NCI-H128 (cell line): ENCODE results near the gene DNAI1.
"Not testable (repeated sequence)": the region's sequence is repeated elsewhere in the genome, so short reads cannot be mapped to it uniquely, and the experiment has no call there.

Experiments
- DNase-seq: peaks from one replicate; lab custom pipeline; 2025; ENCODE audit not compliant: unreplicated experiment; lab: John Stamatoyannopoulos, UW

The DNAI1 gene

DNA sequence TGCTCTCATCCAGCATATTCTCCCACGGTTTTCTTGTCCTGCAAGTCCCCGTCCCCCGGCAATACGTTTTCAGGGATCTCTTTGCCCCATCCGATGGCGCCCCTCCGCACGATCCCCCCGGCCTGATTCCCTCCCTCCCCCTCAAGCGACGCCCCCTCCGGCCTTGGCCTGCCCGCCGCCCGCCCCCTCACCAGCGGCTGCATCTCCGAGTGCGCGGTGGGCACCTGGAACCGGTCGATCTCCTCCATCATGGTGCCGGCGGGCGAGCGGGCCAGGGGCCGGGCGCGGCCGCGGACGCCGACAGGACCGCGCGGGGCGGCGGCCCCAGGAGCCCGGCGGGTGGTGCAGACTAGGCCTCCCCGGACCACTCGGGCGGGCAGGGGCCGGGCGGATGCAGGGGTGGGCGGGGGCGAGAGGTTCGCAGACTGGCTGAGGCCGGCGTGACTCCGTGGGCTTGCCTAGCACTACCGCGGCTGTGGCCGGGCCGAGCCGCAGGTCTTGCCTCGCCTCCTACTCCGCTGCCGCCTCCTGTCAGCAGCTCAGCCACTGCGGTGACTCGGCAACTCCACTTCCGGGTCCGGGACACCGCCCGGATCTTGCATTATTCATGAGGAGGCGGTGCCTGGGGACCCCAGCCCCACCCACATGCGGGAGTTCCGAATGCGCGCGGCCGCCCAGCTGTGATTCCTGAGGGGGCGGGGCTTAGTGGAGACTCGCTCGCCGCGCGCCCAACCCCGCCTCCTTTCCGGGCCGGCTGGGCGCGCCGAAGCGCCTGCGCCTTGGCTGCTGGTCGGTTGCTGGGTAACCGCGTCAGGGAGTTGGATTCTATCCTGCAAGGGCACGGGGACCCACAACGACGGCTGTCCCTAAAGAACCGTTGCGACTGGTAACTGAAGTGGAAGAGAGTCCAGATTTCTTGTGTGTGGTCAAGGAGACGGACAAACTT, at the start of gene DNAI1, which contains the start of gene FAM219A:
TSS of gene DNAI1 (plus strand) at position 793 of the 946 bp plus-strand sequence. CDS start 201 bp downstream, outside the sequence.
TSS of gene FAM219A (minus strand) at position 558 of the 946 bp plus-strand sequence. CDS start at position 251, 307 bp downstream.
- peak; percentile 97 for DNase-seq

DNA sequence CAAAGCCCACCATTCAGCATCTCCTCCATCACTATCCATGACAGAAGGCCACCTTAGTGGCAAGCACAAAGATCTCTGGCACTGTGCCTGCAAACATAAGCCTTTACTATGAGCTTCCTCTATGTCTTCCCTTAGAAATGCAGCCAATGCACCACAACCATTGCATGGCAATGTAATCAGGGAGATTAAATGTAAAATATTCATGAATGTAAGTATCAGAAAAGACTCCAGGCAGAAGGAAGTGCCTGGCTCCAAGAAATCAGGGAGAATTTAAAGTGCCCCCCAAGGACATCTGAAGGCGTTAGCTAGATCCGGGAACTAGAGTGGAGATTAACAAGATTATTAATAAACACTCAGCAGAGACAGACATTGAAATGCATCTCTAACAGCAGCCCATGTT, 49.5 kb upstream of the DNAI1 start:
- no peak for DNase-seq

DNA sequence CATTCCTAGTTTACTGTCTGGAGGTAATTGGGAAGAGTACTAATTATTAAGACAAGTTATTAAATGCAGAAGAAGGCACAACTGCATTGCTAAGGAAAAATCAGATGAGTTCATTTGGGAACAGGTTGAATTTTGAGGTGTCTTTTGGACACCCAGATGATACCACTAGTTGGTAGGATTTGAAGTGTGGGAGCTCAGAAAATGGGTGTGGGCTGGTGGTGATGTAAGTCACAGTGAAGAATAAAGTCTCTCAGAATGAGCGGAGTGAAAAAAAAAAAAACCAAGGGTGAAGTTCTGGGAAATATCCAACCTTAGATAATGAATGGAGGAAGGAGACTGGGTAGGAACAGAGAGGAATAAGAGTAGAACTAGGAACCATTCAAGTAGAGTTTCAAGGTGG, 46.3 kb upstream of the DNAI1 start:
- DNase-seq, result no peak

DNA sequence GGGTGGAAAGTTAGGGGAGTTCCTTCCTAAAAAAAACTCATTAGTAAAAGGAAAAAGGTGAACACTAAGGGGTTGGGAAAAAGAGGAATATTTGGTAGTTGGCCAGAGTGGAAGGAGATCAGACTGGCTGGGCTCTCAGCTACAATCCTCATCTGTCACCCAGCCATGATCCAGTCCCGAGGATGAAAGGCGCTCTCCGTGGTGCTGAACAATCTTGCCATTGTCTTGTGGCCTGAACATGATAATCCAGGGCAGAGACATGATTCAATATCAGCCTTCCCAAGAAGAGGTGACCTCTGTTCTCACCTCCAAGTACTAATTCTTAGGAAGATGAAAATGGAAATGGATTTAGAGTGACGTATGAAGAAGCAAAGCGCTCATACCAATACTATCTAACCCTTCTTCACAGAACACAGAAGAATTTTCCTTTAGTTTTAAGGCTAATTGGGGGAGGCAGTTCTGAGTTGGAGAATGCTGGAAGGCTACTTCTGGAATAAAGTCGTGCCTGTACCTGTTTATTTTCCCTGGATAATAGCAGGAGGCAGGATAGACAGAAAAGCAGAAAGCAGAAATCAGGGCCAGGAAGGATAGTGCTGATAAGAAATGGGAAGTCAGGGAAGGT, 45.3 kb upstream of the DNAI1 start:
- DNase-seq, result no peak

DNA sequence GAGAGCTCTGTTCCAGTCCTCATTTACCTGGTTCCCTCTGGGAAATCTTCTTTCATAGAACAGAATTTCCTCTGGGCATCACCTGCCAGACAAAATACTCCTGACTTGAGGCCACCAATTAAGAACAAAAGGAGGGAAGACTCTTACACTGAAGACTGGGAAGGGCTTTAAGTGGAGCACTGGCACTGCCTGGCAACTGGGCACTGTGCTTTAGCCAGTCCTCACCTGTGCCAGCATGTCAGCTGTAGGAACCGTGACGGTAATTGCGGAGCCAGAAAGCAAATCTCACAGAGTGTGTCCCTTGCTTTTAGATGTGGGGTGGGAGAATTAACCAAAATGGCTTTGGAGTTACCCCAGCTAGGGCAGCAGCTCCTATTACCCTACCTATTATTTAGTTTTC, 40.9 kb upstream of the DNAI1 start:
- peak; percentile 72 for DNase-seq

DNA sequence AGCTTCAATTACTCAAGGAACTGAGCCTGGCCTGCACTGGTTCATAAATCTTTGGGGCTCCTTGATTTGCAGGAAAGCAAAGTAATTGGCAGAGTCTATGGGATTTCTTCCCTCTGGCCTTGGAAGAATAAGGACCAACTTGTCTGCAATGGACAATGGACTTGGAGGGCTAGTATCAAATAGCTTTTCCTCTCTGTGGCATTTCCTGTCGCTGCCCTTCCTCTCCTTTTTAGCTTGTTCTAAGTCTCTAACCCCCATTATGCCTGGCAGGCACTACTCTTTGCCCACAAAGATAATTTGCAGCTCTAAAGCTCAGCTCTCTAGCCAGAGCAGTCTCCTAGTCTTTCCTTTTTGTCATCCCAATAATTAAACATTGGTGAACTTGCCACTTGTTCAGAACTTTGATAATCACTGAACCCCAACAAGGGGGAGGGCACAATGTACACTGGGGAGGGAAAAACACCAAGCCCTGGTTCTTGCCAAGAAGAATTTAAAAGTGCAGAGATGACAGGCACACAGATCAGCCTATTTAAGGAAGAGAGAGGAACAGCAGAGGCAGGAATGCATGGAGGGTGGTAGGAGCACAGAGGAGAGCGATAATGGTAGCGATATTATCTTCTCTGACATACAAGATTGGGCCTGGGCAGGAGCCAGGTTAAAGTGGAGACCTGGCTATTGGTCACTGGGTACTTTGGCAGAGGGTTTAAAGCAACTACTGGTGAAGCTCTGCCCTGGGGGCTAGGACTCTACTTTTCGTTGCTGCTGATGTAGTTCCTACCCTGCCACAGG, 38.7 kb upstream of the DNAI1 start:
- DNase-seq, result no peak

DNA sequence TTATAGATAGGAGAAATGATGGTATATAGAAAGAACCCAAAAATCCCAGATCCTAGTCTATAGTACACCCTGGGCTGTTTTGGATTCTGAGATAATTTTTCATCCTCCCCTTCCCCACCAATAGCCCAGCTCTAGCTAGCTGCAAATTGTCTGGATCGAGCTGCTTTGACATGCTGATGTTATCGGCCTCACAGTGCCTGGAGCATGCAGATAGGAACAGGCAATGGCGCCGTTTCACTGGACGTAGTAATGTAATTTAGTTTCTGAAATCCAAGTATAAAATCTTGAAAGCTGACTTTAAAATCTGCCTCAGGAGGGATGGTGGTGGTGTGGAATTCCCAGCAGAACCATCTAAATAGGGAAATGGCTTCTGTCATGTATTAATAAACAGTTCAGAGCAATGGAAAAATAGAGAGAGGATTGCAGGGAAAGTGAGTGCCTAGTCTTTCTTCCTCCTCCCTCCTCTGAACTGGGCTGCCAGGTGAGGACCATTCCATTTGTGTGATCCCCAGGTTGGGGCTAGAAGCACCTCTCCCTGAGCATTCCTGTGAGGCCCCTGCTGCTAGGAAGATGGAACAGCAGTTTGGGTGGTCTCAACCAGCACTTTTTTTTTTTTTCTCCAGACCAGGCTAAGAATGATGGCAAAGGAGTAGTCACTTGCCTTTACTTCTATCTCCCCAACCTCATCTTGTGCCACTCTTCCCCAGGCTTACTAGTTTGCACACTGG, 32.1 kb upstream of the DNAI1 start:
- DNase-seq, result no peak

DNA sequence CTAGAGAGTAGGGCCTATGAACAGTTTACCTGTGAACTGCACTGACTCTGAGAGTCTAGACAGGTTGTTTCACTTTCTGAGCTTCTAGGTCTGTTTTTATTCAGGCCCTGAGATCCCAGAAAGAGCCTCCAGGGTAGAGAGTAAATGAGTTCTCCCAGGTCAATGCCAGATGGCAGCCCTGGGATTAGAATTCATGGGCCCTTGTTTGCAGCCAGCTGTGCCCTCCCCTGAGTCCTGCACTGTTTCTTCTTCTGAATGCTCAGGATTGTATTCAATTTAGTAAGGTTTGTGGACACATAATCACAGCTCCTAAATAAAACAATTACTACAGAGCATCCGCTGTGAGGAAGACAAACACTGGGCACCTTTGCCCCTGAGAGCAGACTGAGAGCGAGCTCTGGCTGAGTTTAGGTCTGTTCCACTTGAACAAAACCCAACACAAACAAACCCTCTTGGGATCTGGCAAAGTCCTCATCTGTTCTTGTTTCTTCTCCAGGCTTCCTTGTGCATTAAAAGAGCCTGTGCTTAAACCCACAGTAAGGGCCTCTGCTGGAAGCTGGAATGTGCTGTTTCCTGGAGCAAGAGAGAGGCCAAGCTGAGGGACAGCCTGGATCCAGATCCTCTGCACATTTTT, 30.2 kb upstream of the DNAI1 start:
- no peak for DNase-seq

DNA sequence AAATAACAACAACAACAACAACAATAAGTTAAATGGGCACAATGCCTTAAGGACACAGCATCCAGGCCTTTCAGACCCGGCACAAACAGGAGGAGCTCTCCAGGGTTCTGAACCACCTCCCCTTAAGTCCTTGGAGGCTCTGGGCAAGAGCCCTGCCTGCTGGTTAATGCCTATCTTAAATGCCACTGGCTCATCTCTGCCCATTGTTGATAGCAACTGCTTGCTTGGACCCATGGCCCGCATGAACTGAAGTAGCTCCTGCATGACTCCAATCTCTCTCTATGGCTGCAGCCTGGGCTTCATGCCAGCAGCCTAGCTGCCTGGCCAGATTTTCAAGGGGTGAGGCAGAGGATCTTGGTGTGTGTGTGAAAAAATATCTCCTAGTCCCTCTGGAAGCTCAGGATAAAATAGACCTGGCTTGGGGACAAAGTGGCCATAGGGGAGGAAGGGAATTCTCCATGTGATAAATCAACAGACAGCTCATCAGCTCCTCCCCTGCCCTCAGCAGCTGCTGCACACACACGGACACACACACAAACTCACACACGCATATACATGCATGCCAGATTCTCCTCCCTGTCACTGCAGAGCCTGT, 27.7 kb upstream of the DNAI1 start:
- peak; percentile 81 for DNase-seq

DNA sequence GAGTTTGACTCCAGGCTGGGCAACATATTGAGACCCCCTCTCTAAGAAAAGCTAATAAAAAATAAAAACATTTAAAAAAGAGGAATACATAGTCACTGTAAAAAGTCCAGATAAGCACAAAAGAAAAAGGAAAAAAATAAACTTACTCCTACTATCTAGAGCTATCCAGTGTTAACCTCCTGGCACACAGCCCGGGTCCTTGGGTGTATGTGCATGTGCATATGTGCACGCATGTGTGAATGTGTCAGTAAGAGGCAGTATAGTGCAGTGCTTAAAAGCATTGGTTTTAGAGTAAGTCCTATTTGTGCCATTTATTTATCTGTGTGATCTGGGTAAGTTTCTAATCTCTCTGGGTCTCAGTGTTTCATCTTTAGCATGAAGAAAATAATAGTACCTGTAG, 26.9 kb upstream of the DNAI1 start:
- no peak for DNase-seq

DNA sequence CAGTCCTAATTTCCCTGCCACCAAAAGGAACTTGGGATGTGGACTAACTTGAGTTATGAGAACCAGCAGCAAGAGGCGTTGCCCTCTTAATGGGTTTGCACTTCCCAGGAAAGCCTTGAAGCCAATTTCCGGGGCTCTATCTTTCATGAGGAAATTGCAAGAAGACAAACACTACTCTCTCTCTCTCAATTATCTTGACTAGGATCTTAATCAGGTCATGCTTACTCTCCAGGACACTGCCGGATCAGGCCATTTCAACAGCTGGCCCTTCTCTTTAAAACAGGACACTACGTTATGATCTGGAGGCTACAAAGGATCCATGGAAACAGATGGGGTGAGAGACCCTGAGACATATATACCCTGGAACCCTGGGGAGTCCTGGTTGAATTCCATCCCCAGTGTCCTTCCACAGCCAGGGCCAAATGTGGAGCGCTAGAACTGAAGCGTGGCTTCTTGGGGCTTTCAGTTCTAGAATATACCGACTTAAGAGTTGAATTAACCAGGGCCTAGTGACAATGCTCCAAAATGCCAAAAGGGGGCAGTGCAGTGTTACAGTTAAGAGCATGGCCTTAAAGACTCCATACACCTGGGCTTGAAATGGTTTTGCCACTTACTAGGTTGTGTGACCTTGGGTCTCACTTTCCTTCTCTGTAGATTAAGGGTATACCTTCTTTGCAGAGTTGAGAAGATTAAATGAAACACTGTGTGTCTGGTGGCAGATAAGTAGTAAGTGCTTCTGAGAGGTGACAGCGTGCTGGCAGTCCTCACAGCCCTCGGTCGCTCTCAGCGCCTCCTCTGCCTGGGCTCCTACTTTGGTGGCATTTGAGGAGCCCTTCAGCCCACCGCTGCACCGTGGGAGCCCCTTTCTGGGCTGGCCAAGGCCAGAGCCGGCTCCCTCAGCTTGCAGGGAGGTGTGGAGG, 21.3 kb upstream of the DNAI1 start:
- DNase-seq, result peak; percentile 54

DNA sequence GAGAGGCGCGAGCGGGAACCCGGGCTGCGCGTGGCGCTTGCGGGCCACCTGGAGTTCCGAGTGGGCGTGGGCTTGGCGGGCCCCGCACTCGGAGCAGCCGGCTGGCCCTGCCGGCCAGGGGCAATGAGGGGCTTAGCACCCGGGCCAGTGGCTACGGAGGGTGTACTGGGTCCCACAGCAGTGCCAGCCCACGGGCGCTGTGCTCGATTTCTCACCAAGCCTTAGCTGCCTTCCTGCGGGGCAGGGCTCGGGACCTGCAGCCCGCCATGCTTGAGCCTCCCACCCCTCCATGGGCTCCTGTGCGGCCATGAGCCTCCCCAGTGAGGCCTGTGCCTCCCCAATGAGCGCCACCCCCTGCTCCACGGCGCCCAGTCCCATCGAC, 20.7 kb upstream of the DNAI1 start:
- not testable (repeated sequence) for DNase-seq

DNA sequence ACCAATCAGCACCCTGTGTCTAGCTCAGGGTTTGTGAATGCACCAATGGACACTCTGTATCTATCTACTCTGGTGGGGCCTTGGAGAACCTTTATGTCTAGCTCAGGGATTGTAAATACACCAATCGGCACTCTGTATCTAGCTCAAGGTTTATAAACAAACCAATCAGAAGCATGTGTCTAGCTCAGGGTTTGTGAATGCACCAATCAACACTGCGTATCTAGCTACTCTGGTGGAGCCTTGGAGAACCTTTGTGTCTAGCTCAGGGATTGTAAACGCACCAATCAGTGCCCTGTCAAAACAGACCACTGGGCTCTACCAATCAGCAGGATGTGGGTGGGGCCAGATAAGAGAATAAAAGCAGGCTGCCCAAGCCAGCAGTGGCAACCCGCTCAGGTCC, 20.1 kb upstream of the DNAI1 start:
- not testable (repeated sequence) for DNase-seq

DNA sequence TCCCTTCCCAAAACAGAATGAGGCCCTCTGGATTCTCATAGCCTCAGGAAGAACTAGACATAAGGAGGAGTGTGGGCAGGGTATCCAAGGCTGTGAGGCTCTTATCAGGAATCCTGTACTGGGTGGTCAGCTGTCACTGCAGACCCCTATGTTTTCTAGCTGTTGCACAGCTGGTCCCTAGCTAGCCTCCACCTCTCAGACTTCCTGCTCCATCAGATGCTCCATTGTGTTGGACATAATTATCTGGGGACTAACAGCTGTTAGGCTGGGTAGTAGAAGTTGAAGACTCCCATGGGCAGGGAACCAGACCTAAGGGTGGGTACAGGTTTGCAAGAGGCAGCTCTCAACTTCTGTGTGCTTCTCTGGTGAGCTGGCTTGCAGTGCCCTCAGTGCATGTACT, 18.6 kb upstream of the DNAI1 start:
- DNase-seq, result no peak

DNA sequence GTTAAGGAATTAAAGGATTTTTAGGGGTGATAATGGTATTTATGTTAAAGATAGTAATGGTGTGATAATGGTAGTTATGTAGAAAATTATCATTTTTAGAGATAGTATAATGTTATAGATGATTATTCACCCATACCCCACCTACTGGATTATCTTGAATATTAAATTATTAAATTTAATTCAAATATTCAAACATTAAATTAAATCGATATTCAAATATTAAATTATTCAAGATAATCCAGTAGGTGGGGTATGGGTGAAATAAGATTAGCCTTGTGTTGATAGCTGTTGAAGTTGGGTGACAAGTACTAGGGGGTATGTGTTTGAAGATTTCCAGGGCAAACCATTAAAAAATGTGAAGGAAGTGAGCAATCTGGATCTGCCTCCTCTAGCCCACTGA, 15.8 kb upstream of the DNAI1 start:
- no peak for DNase-seq

DNA sequence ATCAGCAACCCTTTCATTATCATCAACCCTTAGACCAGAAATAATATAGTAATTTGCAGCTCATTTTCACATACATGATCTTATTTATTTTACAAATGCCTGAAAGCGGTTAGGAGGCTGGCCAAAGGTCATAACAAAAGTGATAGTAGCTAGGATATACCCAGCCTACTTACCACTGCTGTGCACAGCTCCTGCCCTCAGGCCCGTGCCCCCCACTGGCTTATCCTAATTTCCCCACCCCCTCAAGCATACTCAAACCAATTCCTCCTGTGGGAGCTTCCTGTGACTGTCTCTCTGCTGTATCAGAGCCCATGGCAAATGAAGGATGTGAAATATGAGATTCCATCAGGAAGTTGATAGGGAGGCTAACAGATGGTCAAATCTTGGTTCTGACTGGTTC, 15.1 kb upstream of the DNAI1 start:
- no peak for DNase-seq

DNA sequence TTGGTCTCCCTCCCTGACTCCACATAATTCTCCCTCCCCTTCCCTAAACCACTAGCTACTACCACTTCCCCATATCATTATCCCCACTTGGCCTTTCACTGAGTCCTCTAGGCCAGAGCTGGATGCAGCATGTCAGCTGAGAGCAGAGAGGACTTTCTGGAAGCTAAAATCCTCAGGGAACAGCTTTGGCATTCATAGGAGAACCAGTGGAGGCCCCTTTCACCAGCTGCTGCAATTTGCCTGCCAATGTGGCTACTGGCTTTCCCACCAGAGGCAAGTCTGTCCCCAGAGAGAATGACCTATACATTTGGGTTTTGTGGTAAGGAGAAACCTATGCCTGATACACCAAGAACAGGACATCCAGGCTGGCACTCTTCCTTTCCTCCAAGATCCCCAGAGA, 14.6 kb upstream of the DNAI1 start:
- DNase-seq, result no peak

DNA sequence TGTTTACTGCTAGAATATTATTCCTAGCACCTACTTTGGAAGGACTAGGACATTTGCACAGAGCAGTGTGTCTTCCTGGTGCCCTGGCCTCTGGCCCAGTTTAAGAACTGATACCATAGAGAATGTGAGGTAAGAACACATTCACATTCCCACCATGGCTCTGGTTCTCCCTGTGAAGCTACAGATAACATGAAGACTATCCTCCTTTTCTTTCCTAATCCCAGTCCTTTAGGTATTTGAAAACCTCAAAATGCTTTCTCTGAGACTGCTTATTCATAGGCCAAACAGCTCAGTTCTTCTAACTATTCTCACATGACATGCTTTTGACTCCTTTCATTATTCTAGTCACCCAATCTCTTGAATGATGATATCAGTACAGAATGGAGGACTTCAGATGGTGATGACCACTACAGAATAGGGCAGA, 12.1 kb upstream of the DNAI1 start:
- DNase-seq, result no peak

DNA sequence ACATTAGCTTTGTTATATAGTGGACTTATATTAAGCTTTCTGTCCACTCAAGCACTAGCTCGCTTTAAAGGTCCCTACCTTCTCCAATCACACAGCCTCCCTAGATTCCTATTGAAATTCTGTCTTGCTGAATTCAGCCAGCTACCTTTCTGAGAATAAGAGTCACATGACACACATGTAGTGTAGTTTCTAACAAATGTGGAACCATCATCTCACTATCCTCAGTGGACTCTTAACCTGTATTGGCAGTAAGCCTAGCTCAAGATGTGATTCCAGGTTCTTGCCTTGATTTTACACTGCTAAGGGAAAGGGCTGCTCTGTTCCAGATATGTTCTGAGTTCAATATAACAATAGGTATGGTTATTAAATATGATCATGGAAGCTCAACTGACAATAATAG, 11.7 kb upstream of the DNAI1 start:
- no peak for DNase-seq
